ENCODE results near the gene DDX55.
"Not testable (repeated sequence)": the region's sequence is repeated elsewhere in the genome, so short reads cannot be mapped to it uniquely, and the experiment has no call there.

Gene DDX55, protein sequence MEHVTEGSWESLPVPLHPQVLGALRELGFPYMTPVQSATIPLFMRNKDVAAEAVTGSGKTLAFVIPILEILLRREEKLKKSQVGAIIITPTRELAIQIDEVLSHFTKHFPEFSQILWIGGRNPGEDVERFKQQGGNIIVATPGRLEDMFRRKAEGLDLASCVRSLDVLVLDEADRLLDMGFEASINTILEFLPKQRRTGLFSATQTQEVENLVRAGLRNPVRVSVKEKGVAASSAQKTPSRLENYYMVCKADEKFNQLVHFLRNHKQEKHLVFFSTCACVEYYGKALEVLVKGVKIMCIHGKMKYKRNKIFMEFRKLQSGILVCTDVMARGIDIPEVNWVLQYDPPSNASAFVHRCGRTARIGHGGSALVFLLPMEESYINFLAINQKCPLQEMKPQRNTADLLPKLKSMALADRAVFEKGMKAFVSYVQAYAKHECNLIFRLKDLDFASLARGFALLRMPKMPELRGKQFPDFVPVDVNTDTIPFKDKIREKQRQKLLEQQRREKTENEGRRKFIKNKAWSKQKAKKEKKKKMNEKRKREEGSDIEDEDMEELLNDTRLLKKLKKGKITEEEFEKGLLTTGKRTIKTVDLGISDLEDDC

DNA sequence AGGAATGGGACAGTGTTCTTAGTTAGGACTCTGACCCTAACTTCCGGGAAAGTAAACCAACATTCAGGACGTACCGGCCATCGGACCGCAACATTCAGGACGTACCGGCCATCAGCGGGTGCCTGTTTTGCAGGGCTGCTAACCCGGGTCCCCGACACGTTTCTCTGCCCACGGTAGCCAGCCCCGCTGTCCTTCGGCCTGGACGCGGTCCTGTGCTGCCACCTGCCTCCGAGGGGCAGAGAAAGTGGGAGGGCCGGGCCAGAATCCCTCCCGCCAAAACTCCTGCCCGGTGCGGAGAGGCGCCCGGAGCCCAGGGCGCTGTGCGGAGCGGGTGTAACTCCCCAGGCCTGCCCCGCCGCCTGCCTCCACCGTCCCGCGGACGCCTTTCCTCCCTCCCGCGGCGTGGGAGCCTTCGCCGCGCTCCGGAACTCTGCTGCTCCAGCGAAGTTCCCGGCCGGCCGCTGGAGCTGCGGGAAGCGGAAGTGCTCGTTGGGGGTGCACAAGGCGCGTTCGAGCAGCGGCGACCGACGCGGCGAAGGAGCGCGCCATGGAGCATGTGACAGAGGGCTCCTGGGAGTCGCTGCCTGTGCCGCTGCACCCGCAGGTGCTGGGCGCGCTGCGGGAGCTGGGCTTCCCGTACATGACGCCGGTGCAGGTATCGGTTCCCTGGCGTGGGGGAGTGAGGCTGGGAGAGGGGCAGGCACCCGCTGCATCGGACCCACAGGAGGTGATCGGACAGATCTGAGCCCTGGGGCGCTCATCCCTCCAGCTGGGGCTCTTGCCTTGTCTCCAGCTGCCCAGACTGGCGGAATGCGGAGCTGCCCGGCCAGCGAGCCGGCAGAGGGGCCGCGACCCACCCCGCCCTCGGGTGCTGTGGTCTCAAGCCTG, at the start of gene DDX55:
DDX55 (plus strand) TSS at position 498 of the 888 bp plus-strand sequence; CDS start at position 548, 50 bp downstream.
- peak; percentile 88 for DNase-seq (ENCODE audit: low spot score)

DNA sequence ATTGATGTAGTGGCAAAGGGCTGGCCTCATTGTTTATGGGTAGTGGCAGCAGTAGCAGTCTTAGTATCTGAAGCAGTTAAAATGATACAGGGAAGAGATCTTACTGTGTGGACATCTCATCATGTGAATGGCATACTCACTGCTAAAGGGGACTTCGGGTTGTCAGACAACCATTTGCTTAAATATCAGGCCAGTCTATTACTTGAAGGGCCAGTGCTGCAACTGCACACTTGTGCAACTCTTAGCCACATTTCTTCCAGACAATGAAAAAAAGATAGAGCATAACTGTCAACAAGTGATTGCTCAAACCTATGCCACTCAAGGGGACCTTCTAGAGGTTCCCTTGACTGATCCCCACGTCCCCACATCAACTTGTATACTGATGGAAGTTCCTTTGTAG, 47.8 kb upstream of the DDX55 start:
- not testable (repeated sequence) for DNase-seq (ENCODE audit: low spot score)

DNA sequence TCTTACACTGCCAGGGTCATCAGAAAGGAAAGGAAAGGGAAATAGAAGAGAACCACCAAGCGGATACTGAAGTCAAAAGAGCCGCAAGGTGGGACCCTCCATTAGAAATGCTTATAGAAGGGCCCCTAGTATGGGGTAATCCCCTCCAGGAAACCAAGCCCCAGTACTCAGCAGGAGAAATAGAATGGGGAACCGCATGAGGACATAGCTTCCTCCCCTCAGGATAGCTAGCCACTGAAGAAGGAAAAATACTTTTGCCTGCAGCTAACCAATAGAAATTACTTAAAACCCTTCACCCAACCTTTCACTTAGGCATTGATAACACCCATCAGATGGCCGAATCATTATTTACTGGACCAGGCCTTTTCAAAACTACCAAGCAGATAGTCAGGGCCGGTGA, 47.1 kb upstream of the DDX55 start:
- DNase-seq (ENCODE audit: low spot score), result not testable (repeated sequence)

GRCh38 chr12:123558487-123558886, 43.4 kb upstream of the DDX55 start:
- DNase-seq (ENCODE audit: low spot score), result not testable (repeated sequence)

DNA sequence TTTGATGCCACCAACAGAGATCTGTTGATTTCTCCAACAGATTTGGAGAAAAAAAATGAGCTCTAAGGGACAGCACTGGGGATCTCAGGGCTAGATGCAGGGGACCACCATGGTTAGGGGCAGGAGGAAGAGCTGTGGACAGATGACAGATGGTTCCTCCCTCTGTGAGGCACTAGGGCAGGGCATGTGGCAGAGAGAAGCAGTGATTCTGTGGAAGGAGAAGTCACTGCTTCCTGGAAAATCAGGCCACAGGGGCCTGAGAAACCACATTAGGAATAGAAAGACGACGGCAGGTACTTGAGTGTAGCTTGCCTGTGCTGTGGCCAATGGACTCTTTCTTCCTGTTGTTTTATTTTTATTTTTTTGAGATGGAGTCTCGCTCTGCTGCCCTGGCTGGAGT, 42.4 kb upstream of the DDX55 start:
- no peak for DNase-seq (ENCODE audit: low spot score)

- peak; percentile 56 for DNase-seq (ENCODE audit: low spot score)
Observed at GRCh38 chr12:123571343-123571813, 30.5 kb upstream of the DDX55 start.

DNA sequence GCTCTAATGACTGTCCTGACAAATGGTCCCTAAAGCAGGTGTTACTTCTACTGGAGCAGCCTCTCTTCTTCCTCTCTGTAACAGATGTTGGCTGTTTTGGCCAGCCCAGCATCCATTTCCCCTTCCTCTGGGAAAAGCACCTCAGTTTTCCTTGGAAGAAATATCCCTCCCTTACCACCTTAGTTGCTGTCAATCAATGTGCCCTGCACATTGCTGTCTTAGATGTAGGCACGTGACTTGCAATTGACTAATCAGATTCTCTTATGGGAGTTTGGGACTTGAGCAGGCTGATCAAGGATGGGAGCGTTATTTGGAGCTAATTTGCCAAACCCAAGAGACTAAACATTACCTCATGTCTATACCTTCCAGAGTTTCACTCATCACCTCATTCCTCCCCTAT, 29.5 kb upstream of the DDX55 start:
- DNase-seq (ENCODE audit: low spot score), result no peak

- DNase-seq (ENCODE audit: low spot score), result no peak
Observed at GRCh38 chr12:123573870-123574269, 28.0 kb upstream of the DDX55 start.

GRCh38 chr12:123576611-123577010, 25.3 kb upstream of the DDX55 start:
- DNase-seq (ENCODE audit: low spot score), result no peak

DNA sequence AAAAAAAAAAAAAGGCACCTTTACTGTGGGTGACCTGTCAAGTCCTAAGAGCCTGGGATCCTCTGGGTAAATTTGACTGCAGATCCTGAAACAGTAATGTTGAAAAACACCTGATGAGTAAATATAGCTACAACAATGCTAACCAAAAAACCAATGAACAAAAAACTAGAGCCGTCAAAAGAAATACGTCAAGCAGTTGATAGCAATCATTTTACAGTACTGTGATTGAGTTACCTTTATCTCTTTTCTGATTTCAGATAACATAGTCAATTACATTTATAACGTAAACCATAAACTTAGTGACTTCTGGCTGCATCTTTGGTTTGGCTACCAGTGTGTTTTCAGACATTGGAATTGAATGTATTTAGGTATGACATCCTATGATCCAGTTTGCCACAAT, 23.7 kb upstream of the DDX55 start:
- DNase-seq (ENCODE audit: low spot score), result no peak

GRCh38 chr12:123578829-123579228, 23.1 kb upstream of the DDX55 start:
- not testable (repeated sequence) for DNase-seq (ENCODE audit: low spot score)

GRCh38 chr12:123580772-123581171, 21.1 kb upstream of the DDX55 start:
- DNase-seq (ENCODE audit: low spot score), result no peak

- DNase-seq (ENCODE audit: low spot score), result no peak
Observed at GRCh38 chr12:123591702-123592481, 10.0 kb upstream of the DDX55 start.

DNA sequence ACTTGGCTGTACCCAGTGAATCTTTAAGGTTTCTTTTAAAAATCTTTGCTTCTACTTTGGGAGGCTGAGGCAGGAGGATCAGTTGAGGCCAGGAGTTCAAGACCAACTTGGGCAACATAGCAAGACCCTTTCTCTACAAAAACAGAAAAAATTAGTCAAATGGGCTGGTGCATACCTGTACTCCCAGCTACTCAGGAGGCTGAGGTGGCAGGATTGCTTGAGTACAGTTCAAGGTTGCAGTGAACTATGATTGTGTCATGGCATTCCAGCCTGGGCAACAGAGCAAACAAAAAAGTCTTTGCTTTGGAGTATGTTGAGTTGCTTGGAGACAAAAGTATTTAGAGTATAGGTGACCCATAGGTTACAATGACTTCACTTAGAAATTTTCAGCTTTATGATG, 6.2 kb upstream of the DDX55 start:
- no peak for DNase-seq (ENCODE audit: low spot score)

DNA sequence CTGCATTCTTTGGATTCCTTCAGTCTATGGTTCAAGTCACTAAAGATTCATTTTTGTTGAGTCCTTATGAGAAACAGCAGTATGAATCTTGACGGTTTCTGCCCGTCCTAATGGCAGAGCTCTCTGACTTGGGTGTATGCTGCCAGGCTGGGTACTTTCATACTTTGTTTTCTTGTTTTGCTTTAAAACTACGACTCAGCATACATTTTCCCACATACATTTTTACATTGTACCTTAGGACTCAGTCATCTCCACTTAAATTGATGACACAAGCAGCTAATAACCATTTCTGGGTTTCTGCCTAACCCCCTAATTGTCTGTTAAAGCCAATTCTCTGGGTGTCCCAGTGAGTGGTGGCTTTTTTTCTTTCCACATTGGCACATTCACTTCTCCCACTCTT, 4.8 kb upstream of the DDX55 start:
- no peak for DNase-seq (ENCODE audit: low spot score)

- no peak for DNase-seq (ENCODE audit: low spot score)
Observed at GRCh38 chr12:123598522-123598921, 3.4 kb upstream of the DDX55 start.

DNA sequence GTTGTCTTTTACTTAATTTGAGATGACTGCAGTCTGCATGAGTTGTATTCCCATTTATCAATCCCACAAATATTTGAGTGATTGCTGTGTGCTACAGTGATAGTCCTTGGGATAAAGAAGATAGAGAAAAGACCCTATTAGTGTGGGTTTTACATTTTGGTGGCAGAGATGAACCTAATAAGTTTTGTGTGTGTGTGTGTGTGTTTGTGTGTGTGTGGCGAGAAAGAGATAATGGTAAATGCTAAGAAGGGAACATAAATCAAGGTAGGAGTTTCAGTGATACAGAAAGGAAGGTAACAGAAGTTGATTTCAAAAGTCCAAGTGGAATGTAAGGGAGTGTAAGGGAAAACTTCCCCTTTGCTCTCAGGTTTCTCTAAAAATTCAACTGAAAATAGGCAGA, 2.6 kb upstream of the DDX55 start:
- no peak for DNase-seq (ENCODE audit: low spot score)

- no peak for DNase-seq (ENCODE audit: low spot score)
Observed at GRCh38 chr12:123599721-123600120, 2.2 kb upstream of the DDX55 start.

- DNase-seq (ENCODE audit: low spot score), result no peak
Observed at GRCh38 chr12:123602651-123603195, 824 bp downstream of the DDX55 start.

GRCh38 chr12:123603495-123603894, 1.6 kb downstream of the DDX55 start:
- not testable (repeated sequence) for DNase-seq (ENCODE audit: low spot score)

DNA sequence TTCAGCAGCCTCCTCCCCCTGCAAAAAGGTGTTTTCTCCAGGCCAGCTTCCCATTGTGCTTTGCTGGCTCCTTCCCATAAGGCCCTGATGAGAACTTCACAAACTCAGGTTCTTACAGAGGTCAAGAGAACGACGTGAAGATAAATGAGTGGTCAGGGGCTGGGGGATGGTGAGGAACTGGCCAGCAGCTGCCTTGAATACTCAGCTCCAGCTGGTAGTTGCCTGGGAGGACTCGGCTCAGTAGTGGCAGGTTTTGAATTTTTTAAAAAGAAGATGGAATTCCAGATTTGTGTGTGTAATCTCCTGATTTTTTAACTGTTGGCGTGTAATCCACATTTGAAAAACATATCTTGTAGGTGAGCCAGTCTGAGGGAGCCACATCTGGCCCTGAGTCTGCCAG, 5.9 kb downstream of the DDX55 start:
- DNase-seq (ENCODE audit: low spot score), result no peak

Data from iPS-NIHi11 (cell line).